GM12878 (cell line): ENCODE measurements around the gene JADE2. TPM values are rescaled to one million over a fixed set of nuclear protein-coding genes. Genes with fewer than 3 reads are reported as not detected.
A peak's percentile ranks its signal among the peaks of the same experiment; 100 is the strongest.

Experiments used
- FOXK2 ChIP-seq: fragments of 450-650 bp; IDR thresholded peaks from 2 replicates; pipeline ENCODE4 v1.6.1; 2017; ENCODE audit warnings: mild to moderate bottlenecking, moderate library complexity
- FOXM1 ChIP-seq: IDR thresholded peaks from 2 replicates; pipeline ENCODE4 v1.6.1; 2012; ENCODE audit warnings: low read depth, mild to moderate bottlenecking, inconsistent platforms, low read length, moderate library complexity
- NFXL1 ChIP-seq: fragments of 450-650 bp; IDR thresholded peaks from 2 replicates; pipeline ENCODE4 v1.6.1; 2017; ENCODE audit warnings: antibody characterized with exemption, mild to moderate bottlenecking, borderline replicate concordance
- NFYB ChIP-seq: IDR thresholded peaks from 2 replicates; pipeline ENCODE4 v1.6.1; 2011; ENCODE audit warnings: low read depth, mild to moderate bottlenecking, low read length, improper control_type of control experiment, moderate library complexity; ENCODE audit not compliant: insufficient read depth
- REST ChIP-seq: IDR thresholded peaks from 2 replicates; pipeline ENCODE4 v1.6.1; 2012; ENCODE audit warnings: mild to moderate bottlenecking, low read depth, low read length
- SRF ChIP-seq, 2 experiments: IDR thresholded peaks; 2 replicates each; pipeline ENCODE4 v1.6.1; 2011; ENCODE audit warnings: low read depth in 2 of 2, low read length in 2 of 2, mild to moderate bottlenecking in 1 of 2, moderate library complexity in 1 of 2
- STAT3 ChIP-seq: IDR thresholded peaks from 2 replicates; pipeline ENCODE4 v1.6.1; 2011; ENCODE audit warnings: low read depth, low read length, improper control_type of control experiment
- USF2 ChIP-seq: IDR thresholded peaks from 2 replicates; pipeline ENCODE4 v1.6.1; 2011; ENCODE audit warnings: low read depth, low read length, improper control_type of control experiment, borderline replicate concordance
- ZNF24 ChIP-seq: fragments of 450-650 bp; IDR thresholded peaks from 2 replicates; pipeline ENCODE4 v1.6.1; 2017; ENCODE audit warnings: antibody characterized with exemption, mild to moderate bottlenecking
- ZNF687 ChIP-seq: fragments of 450-650 bp; IDR thresholded peaks from 2 replicates; pipeline ENCODE4 v1.6.1; 2017; ENCODE audit warnings: mild to moderate bottlenecking, moderate library complexity
- polyA plus RNA-seq, 11 experiments: library from polyadenylated mRNA; depleted of rRNA in 4 of 11; unstranded in 6 of 11; stranded (reverse) in 5 of 11; fragments of >200 nt; fragmentation: Nextera tagmentation in 4 of 11; fragmentation: Illumina TruSeq in 1 of 11; extraction: Ambion mirVana in 4 of 11; extraction: Trizol in 1 of 11; gene quantifications; 1 replicate in 1 of 11; 2 replicates in 10 of 11; pipeline versions ENCODE4 v1.2.1 to v1.2.3, GENCODE V29; 2011 to 2016; ENCODE audit warnings: inconsistent platforms in 2 of 11, missing spikeins in 2 of 11, low read depth in 1 of 11
- total RNA-seq, 4 experiments: library from RNA; depleted of rRNA in 3 of 4; stranded (reverse); fragments of >200 nt in 3 of 4; fragmentation: Illumina TruSeq in 1 of 4; extraction: Trizol in 1 of 4; gene quantifications; 2 replicates each; pipeline versions ENCODE4 v1.2.1 to v1.2.3, GENCODE V29; 2013 to 2021

The JADE2 gene
- total and polyA plus RNA-seq, 10 of the 15 experiments (the other 5 are each of a cell fraction or from before 2014, with no cell fraction given) = 1.5 to 67.0 (median 22.4) TPM

DNA sequence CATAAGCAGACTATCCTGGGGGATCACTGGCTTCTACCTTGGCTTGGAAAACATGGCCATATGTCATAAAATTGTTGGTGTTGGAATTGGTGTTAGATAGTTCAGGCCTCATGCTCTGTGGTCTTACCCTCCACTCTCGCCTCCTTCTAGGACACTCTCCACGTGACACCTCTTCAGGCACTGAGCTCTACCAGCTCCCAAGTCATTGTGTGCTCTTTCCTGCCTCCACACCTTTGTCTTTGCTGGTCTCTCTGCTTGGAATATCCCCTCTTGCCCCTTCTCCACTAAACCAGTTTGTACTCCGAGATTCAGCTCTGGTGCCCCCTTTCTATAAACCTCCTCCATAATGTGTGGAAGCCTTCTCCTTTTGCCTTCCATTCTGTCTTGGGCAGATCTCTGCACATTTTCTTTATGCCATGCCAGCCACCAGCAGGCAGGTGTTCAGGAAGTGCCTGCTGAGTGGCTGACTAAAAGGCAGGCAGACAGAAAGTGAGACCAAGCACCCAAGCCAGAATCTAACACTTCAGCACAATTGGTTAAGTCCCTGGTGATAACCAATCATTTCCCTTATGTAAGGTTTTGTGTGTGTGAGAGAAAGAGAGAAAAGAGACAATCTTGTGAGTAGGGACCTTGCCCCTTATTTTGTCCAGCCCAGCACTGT, 69.5 kb downstream of the JADE2 start (continued):
- TF ChIP-seq STAT3 (no peak), REST (no peak), ZNF24 (no peak), NFYB (0 out of 2 replicates have a peak, but pooled peaks have one; percentile 22), SRF (IDR thresholded peaks at IDR 0.05; ENCODE audit: low read depth in 2 of 2, low read length in 2 of 2) (no peak), FOXK2 (no peak), FOXM1 (no peak), ZNF687 (peak; percentile 34; the same call in 1 of the 2 replicates), NFXL1 (no peak), USF2 (no peak)
- TF ChIP-seq, all 136 proteins: peak for 12
